Activated T-cell treated with anti-CD3 and anti-CD28 coated beads, Interleukin-2, amount 50 U/mL, for 72 hours (primary cell): Measurements from ENCODE around the gene ECD. TPM values are rescaled to one million over a fixed set of nuclear protein-coding genes. Genes with fewer than 3 reads are reported as not detected.
"Not testable (repeated sequence)": the region's sequence is repeated elsewhere in the genome, so short reads cannot be mapped to it uniquely, and the experiment has no call there.

Source experiments
- ATAC-seq, 2 donors: fragments of 150-1000 bp; cut with Tn5 transposase; replicated peaks in 1 of 2; 2 replicates each; pipeline ENCODE4 v1.10.0; 2021; ENCODE audit warnings: moderate library complexity in 2 of 2, mild to moderate bottlenecking in 1 of 2
- DNase-seq, 2 donors: peaks; one replicate each; pipeline ENCODE4 v3.0.0; 2021 to 2022; ENCODE audit warnings: mixed read lengths in 1 of 2
- H3K27ac Mint-ChIP-seq: one replicate; pipeline ENCODE4 v1.8.0; 2022; ENCODE audit warnings: mild to moderate bottlenecking, moderate library complexity, mixed read lengths
- H3K27me3 Mint-ChIP-seq: one replicate; pipeline ENCODE4 v1.8.0; 2022; ENCODE audit warnings: low read depth, mixed read lengths
- H3K36me3 Mint-ChIP-seq, 2 donors: one replicate each; pipeline ENCODE4 v1.8.0; 2022; ENCODE audit warnings: mixed read lengths in 2 of 2, mild to moderate bottlenecking in 1 of 2; ENCODE audit not compliant: insufficient read depth in 2 of 2
- H3K4me1 Mint-ChIP-seq: one replicate; pipeline ENCODE4 v1.8.0; 2022; ENCODE audit warnings: low read depth, mixed read lengths
- H3K4me3 Mint-ChIP-seq, 2 donors: one replicate each; pipeline ENCODE4 v1.8.0; 2022; ENCODE audit warnings: mild to moderate bottlenecking in 2 of 2, mixed read lengths in 2 of 2, moderate library complexity in 2 of 2
- H3K9me3 Mint-ChIP-seq, 2 donors: one replicate each; pipeline ENCODE4 v1.8.0; 2022; ENCODE audit warnings: mixed read lengths in 2 of 2
- total RNA-seq, 2 donors: library from RNA; stranded (reverse); gene quantifications; one replicate each; pipeline ENCODE4 v1.2.3, GENCODE V29; 2022

The ECD gene
- total RNA-seq, 2 donors from 2014 or later = 31.9 to 32.8 TPM

GRCh38 chr10:73110345-73110849 lies 57.4 kb downstream of the ECD start, which contains the start of gene NUDT13:
TSS of gene NUDT13 (plus strand) at chr10:73110455. CDS start at chr10:73114366, 3,911 bp downstream.
- Mint-ChIP-seq H3K4me3 (peak within 1 kb of the TSS; percentile 78 to 86), H3K36me3 (peaks cover 14% of the 10 kb centered on the region in 2 donors), H3K27ac (peak within 1 kb of the TSS; percentile 91), H3K4me1 (peaks cover 15% of the 10 kb centered on the region), H3K27me3 (no peaks in the 10 kb centered on the region), H3K9me3 (peaks cover 0 to 4% of the 10 kb centered on the region in 2 donors)
- peak; percentile 11 to 19 for DNase-seq
- peak; percentile 44 to 64 for ATAC-seq

- H3K36me3 Mint-ChIP-seq = peaks cover 14% of the 10 kb centered on the region in 2 donors
- ATAC-seq = not testable (repeated sequence)
Observed at GRCh38 chr10:73109248-73109652, 58.6 kb downstream of the ECD start.

GRCh38 chr10:73106301-73106700 lies 61.5 kb downstream of the ECD start:
- Mint-ChIP-seq H3K4me1 (peaks cover 17% of the 10 kb centered on the region), H3K9me3 (peaks cover 0 to 4% of the 10 kb centered on the region in 2 donors), H3K36me3 (peaks cover 14 to 15% of the 10 kb centered on the region in 2 donors), H3K27ac (no peak overlapping the region), H3K27me3 (no peaks in the 10 kb centered on the region), H3K4me3 (no peak overlapping the region)
- no peak for ATAC-seq
- DNase-seq = no peak

More at GRCh38 chr10:73109248-73109652, 58.6 kb downstream of the ECD start:
- not testable (repeated sequence) for H3K4me3 Mint-ChIP-seq, DNase-seq, H3K9me3 Mint-ChIP-seq, H3K27me3 Mint-ChIP-seq, H3K27ac Mint-ChIP-seq
- peaks cover 15% of the 10 kb centered on the region for H3K4me1 Mint-ChIP-seq

GRCh38 chr10:73099141-73099540 lies 68.7 kb downstream of the ECD start:
- DNase-seq = no peak
- H3K4me1 Mint-ChIP-seq = peaks cover 29% of the 10 kb centered on the region
- H3K4me3 Mint-ChIP-seq = no peak overlapping the region
- peaks cover 0 to 1% of the 10 kb centered on the region in 2 donors for H3K36me3 Mint-ChIP-seq
- no peak for ATAC-seq
- no peaks in the 10 kb centered on the region for H3K9me3 Mint-ChIP-seq
- H3K27me3 Mint-ChIP-seq = no peaks in the 10 kb centered on the region
- no peak overlapping the region for H3K27ac Mint-ChIP-seq

- H3K27me3 Mint-ChIP-seq = no peaks in the 10 kb centered on the region
Observed at GRCh38 chr10:73097305-73097670, 70.5 kb downstream of the ECD start.

GRCh38 chr10:73096449-73097304 lies 71.1 kb downstream of the ECD start, which contains the start of gene P4HA1:
TSS of gene P4HA1 (minus strand) at chr10:73096866. CDS start at chr10:73074883, 21,983 bp downstream.
- H3K27ac Mint-ChIP-seq = peak within 1 kb of the TSS; percentile 95
- DNase-seq (peak; percentile 96 to 98), ATAC-seq (peak; percentile 92)
- H3K4me3 Mint-ChIP-seq = peak within 1 kb of the TSS; percentile 95 to 98
- H3K36me3 Mint-ChIP-seq = no peaks in the 10 kb centered on the region
- no peaks in the 10 kb centered on the region for H3K9me3 Mint-ChIP-seq
- no peaks in the 10 kb centered on the region for H3K27me3 Mint-ChIP-seq
- H3K4me1 Mint-ChIP-seq = peaks cover 42% of the 10 kb centered on the region

More at GRCh38 chr10:73097305-73097670, 70.5 kb downstream of the ECD start:
- peak overlapping the region; percentile 95 for H3K27ac Mint-ChIP-seq
- H3K9me3 Mint-ChIP-seq = no peaks in the 10 kb centered on the region
- H3K4me3 Mint-ChIP-seq = peak overlapping the region; percentile 95 to 98
- H3K4me1 Mint-ChIP-seq = peaks cover 41% of the 10 kb centered on the region
- DNase-seq = no peak
- ATAC-seq = no peak
- peaks cover 0 to 1% of the 10 kb centered on the region in 2 donors for H3K36me3 Mint-ChIP-seq

- H3K9me3 Mint-ChIP-seq = no peaks in the 10 kb centered on the region
- peak; percentile 51 to 58 for ATAC-seq
- H3K4me1 Mint-ChIP-seq = peaks cover 44% of the 10 kb centered on the region
- H3K27me3 Mint-ChIP-seq = no peaks in the 10 kb centered on the region
- DNase-seq = peak; percentile 79 to 80
- H3K27ac Mint-ChIP-seq = peak overlapping the region; percentile 95
- peak overlapping the region; percentile 95 to 98 for H3K4me3 Mint-ChIP-seq
- H3K36me3 Mint-ChIP-seq = no peaks in the 10 kb centered on the region
Observed at GRCh38 chr10:73096041-73096448, 71.8 kb downstream of the ECD start.

- Mint-ChIP-seq H3K27ac (peak overlapping the region; percentile 95), H3K4me1 (peaks cover 44% of the 10 kb centered on the region), H3K27me3 (no peaks in the 10 kb centered on the region), H3K9me3 (no peaks in the 10 kb centered on the region), H3K4me3 (peak overlapping the region; percentile 95 to 98), H3K36me3 (no peaks in the 10 kb centered on the region)
- ATAC-seq = no peak
- DNase-seq = peak; percentile 32 to 45
Observed at GRCh38 chr10:73095481-73096021, 72.3 kb downstream of the ECD start.

GRCh38 chr10:73094986-73095480 lies 72.8 kb downstream of the ECD start:
- peak overlapping the region; percentile 95 for H3K27ac Mint-ChIP-seq
- DNase-seq (no peak), ATAC-seq (no peak)
- no peaks in the 10 kb centered on the region for H3K27me3 Mint-ChIP-seq
- H3K4me1 Mint-ChIP-seq = peaks cover 44% of the 10 kb centered on the region
- H3K4me3 Mint-ChIP-seq = peak overlapping the region; percentile 95 to 98
- no peaks in the 10 kb centered on the region for H3K9me3 Mint-ChIP-seq
- no peaks in the 10 kb centered on the region for H3K36me3 Mint-ChIP-seq

- peaks cover 44% of the 10 kb centered on the region for H3K4me1 Mint-ChIP-seq
- H3K9me3 Mint-ChIP-seq = no peaks in the 10 kb centered on the region
- H3K27me3 Mint-ChIP-seq = no peaks in the 10 kb centered on the region
- H3K27ac Mint-ChIP-seq = peak overlapping the region; percentile 95
- peak overlapping the region; percentile 95 to 98 for H3K4me3 Mint-ChIP-seq
- ATAC-seq = no peak
- DNase-seq = no peak
- H3K36me3 Mint-ChIP-seq = no peaks in the 10 kb centered on the region
Observed at GRCh38 chr10:73093922-73094850, 73.6 kb downstream of the ECD start.

GRCh38 chr10:73092830-73093229 lies 75.0 kb downstream of the ECD start:
- peaks cover 55% of the 10 kb centered on the region for H3K4me1 Mint-ChIP-seq
- H3K36me3 Mint-ChIP-seq = no peaks in the 10 kb centered on the region
- H3K9me3 Mint-ChIP-seq = no peaks in the 10 kb centered on the region
- DNase-seq = no peak
- peak overlapping the region; percentile 54 for H3K27ac Mint-ChIP-seq
- peak overlapping the region in 1 of 2 donors; percentile 41 for H3K4me3 Mint-ChIP-seq
- H3K27me3 Mint-ChIP-seq = no peaks in the 10 kb centered on the region
- no peak for ATAC-seq

- H3K4me3 Mint-ChIP-seq = peak overlapping the region in 1 of 2 donors; percentile 10
- peak overlapping the region; percentile 63 for H3K27ac Mint-ChIP-seq
- no peaks in the 10 kb centered on the region for H3K27me3 Mint-ChIP-seq
- no peak for DNase-seq
- peaks cover 31% of the 10 kb centered on the region for H3K4me1 Mint-ChIP-seq
- no peaks in the 10 kb centered on the region for H3K9me3 Mint-ChIP-seq
- no peaks in the 10 kb centered on the region for H3K36me3 Mint-ChIP-seq
- ATAC-seq = peak; percentile 28 to 31
Observed at GRCh38 chr10:73088304-73088703, 79.5 kb downstream of the ECD start.
